GM12878 (cell line): Measurements from ENCODE around the gene DTX4. TPM values are rescaled to one million over a fixed set of nuclear protein-coding genes. Genes with fewer than 3 reads are reported as not detected.

Experiments
- ATAC-seq: fragments of 200-7000 bp; cut with Tn5 transposase; 3 replicates; pipeline ENCODE4 v1.9.1; 2020; ENCODE audit warnings: mild to moderate bottlenecking, moderate library complexity
- BruUV-seq: library from RNA; stranded (reverse); fragments of 400-500 nt; replicated peaks from 2 replicates; lab custom pipeline; 2021; lab: Mats Ljungman, UMichigan
- CTCF ChIA-PET: fragments of 300-600 bp; sonication (Branson Sonifier 250); formaldehyde crosslinking; extraction: SDS; loops from one replicate; lab custom pipeline; 2021; ENCODE audit warnings: inconsistent platforms; lab: Yijun Ruan, JAX
- POLR2A ChIA-PET: fragments of 350-600 bp; formaldehyde crosslinking; extraction: SDS; loops from one replicate; lab custom pipeline; 2021; ENCODE audit warnings: inconsistent platforms; lab: Charles Lee
- RAD21 ChIA-PET: fragments of 300-600 bp; sonication (Branson Sonifier 250); formaldehyde crosslinking; loops from one replicate; lab custom pipeline; 2023; ENCODE audit warnings: antibody characterized with exemption; ENCODE audit not compliant: unreplicated experiment; lab: Charles Lee
- SMC1A ChIA-PET: fragments of 300-600 bp; sonication (Branson Sonifier 250); formaldehyde crosslinking; loops from one replicate; lab custom pipeline; 2023; ENCODE audit not compliant: unreplicated experiment, uncharacterized antibody; lab: Charles Lee
- DNase-seq: peaks from one replicate; pipeline ENCODE4 v3.0.0-alpha.2; 2011; ENCODE audit warnings: low read depth, low spot score
- FAIRE-seq: peaks from 3 replicates; lab custom pipeline; 2011; peaks lifted over from hg19 to GRCh38; lab: Jason Lieb, UNC
- H2AFZ ChIP-seq: 2 replicates; pipeline ENCODE4 v1.6.0; 2011; ENCODE audit warnings: low read depth, low read length, control low read depth; ENCODE audit not compliant: control insufficient read depth
- H3K27ac ChIP-seq: 2 replicates; pipeline ENCODE4 v1.5.1; 2011; ENCODE audit warnings: control low read depth; ENCODE audit not compliant: control insufficient read depth, insufficient read depth
- H3K27me3 ChIP-seq, 2 experiments: replicated peaks in 1 of 2; 2 replicates each; pipeline versions ENCODE4 v1.6.0 to v1.6.1; 2011; ENCODE audit warnings: low read length in 1 of 2; ENCODE audit not compliant: control insufficient read depth in 2 of 2, insufficient read depth in 2 of 2
- H3K36me3 ChIP-seq, 2 experiments: 2 replicates each; pipeline ENCODE4 v1.5.1; 2011; ENCODE audit warnings: low read length in 1 of 2; ENCODE audit not compliant: control insufficient read depth in 2 of 2, insufficient read depth in 2 of 2
- H3K4me1 ChIP-seq: 2 replicates; pipeline ENCODE4 v1.6.1; 2011; ENCODE audit warnings: mild to moderate bottlenecking, low read length, moderate library complexity, mixed read lengths; ENCODE audit not compliant: control insufficient read depth, insufficient read depth
- H3K4me2 ChIP-seq: 2 replicates; pipeline ENCODE4 v1.6.0; 2011; ENCODE audit warnings: control low read depth; ENCODE audit not compliant: control insufficient read depth, insufficient read depth
- H3K4me3 ChIP-seq: fragments of 200-600 bp; sonication (generic); 2 replicates; pipeline ENCODE4 v1.5.1; 2016
- H3K79me2 ChIP-seq: 2 replicates; pipeline ENCODE4 v1.6.0; 2011; ENCODE audit warnings: low read length; ENCODE audit not compliant: control insufficient read depth, insufficient read depth
- H3K9ac ChIP-seq: 2 replicates; pipeline ENCODE4 v1.8.0; 2011; ENCODE audit warnings: low read length, control low read depth, mixed read lengths; ENCODE audit not compliant: control insufficient read depth, insufficient read depth
- H3K9me3 ChIP-seq: replicated peaks from 3 replicates; pipeline ENCODE4 v1.5.1; 2011; ENCODE audit warnings: mild to moderate bottlenecking, low read length; ENCODE audit not compliant: control insufficient read depth, insufficient read depth
- H4K20me1 ChIP-seq: 2 replicates; pipeline ENCODE4 v1.6.0; 2011; ENCODE audit not compliant: control insufficient read depth, insufficient read depth
- CEBPZ ChIP-seq: fragments of 150-350 bp; IDR thresholded peaks from 2 replicates; pipeline ENCODE4 v1.6.1; 2016; ENCODE audit warnings: low read depth, low read length
- GABPA ChIP-seq: IDR thresholded peaks from 2 replicates; pipeline ENCODE4 v1.6.1; 2014; ENCODE audit warnings: antibody characterized with exemption, low read depth, mild to moderate bottlenecking, inconsistent platforms
- IRF5 ChIP-seq: fragments of 450-650 bp; IDR thresholded peaks from 2 replicates; pipeline ENCODE4 v1.6.1; 2017; ENCODE audit warnings: borderline replicate concordance
- JUND ChIP-seq: IDR thresholded peaks from 2 replicates; pipeline ENCODE4 v1.6.1; 2012; ENCODE audit warnings: low read depth, mild to moderate bottlenecking, low read length, improper control_type of control experiment, moderate library complexity
- MEF2A ChIP-seq: IDR thresholded peaks from 2 replicates; pipeline ENCODE4 v1.6.1; 2011; ENCODE audit warnings: low read depth, mild to moderate bottlenecking, low read length, moderate library complexity; ENCODE audit not compliant: insufficient read depth
- MTA3 ChIP-seq: IDR thresholded peaks from 2 replicates; pipeline ENCODE4 v1.6.1; 2012; ENCODE audit warnings: low read length, inconsistent platforms, borderline replicate concordance
- POU2F2 ChIP-seq: IDR thresholded peaks from 3 replicates; pipeline ENCODE4 v1.6.1; 2011; ENCODE audit warnings: low read depth, mild to moderate bottlenecking, low read length, borderline replicate concordance
- SMARCA5 ChIP-seq: fragments of 450-650 bp; IDR thresholded peaks from 2 replicates; pipeline ENCODE4 v1.6.1; 2017; ENCODE audit warnings: mild to moderate bottlenecking
- SPI1 ChIP-seq: IDR thresholded peaks from 2 replicates; pipeline ENCODE4 v1.6.1; 2011; ENCODE audit warnings: low read depth, mild to moderate bottlenecking, low read length, moderate library complexity, borderline replicate concordance; ENCODE audit not compliant: insufficient read depth
- ZNF24 ChIP-seq: fragments of 450-650 bp; IDR thresholded peaks from 2 replicates; pipeline ENCODE4 v1.6.1; 2017; ENCODE audit warnings: antibody characterized with exemption, mild to moderate bottlenecking
- WGBS: methylation state at CpG from one replicate; pipeline ENCODE4 v1.1.6; 2016; ENCODE audit warnings: low lambda C conversion rate; ENCODE audit not compliant: insufficient replicate concordance, insufficient coverage; ENCODE audit errors: missing lambda C conversion rate; 5-methylcytosine and 5-hydroxymethylcytosine counted together
- in situ Hi-C: fragments of 300-500 bp; cut with MboI; formaldehyde crosslinking; loops from 9 replicates; pipeline ENCODE4 v1.14.3; 2018; ENCODE audit warnings: mixed read lengths
- intact Hi-C: fragments of 100-400 bp; cut with micrococcal nuclease; formaldehyde crosslinking; loops from one replicate; pipeline ENCODE4 v1.14.2; 2022; ENCODE audit not compliant: unreplicated experiment
- polyA plus RNA-seq, 11 experiments: library from polyadenylated mRNA; depleted of rRNA in 4 of 11; unstranded in 6 of 11; stranded (reverse) in 5 of 11; fragments of >200 nt; fragmentation: Nextera tagmentation in 4 of 11; fragmentation: Illumina TruSeq in 1 of 11; extraction: Ambion mirVana in 4 of 11; extraction: Trizol in 1 of 11; gene quantifications; 1 replicate in 1 of 11; 2 replicates in 10 of 11; pipeline versions ENCODE4 v1.2.1 to v1.2.3, GENCODE V29; 2011 to 2016; ENCODE audit warnings: inconsistent platforms in 2 of 11, missing spikeins in 2 of 11, low read depth in 1 of 11
- total RNA-seq, 4 experiments: library from RNA; depleted of rRNA in 3 of 4; stranded (reverse); fragments of >200 nt in 3 of 4; fragmentation: Illumina TruSeq in 1 of 4; extraction: Trizol in 1 of 4; gene quantifications; 2 replicates each; pipeline versions ENCODE4 v1.2.1 to v1.2.3, GENCODE V29; 2013 to 2021

Gene DTX4
- total and polyA plus RNA-seq, 10 of the 15 experiments (the other 5 are each of a cell fraction or from before 2014, with no cell fraction given) = 3.8 to 25.8 (median 10.5) TPM

- Histone ChIP-seq H3K27me3 (no peaks in the 10 kb centered on the region), H4K20me1 (no peaks in the 10 kb centered on the region), H2AFZ (no peak overlapping the region), H3K4me1 (no peaks in the 10 kb centered on the region), H3K9ac (no peak overlapping the region), H3K9me3 (peaks cover 2% of the 10 kb centered on the region; the same call in 1 of the 3 replicates), H3K4me3 (no peak overlapping the region)
- POLR2A ChIA-PET = no interaction called here
- WGBS = 50% methylated on average over 2 of the region's 2 CpGs
- RAD21 ChIA-PET = no interaction called here
- intact Hi-C loops = no loop called here
- FAIRE-seq (no peak), ATAC-seq (no peak)
- in situ Hi-C loops = no loop called here
- CTCF ChIA-PET = interaction anchor here (1.3 kb wide), 1 partner anchor 20 kb away, joined by 4 read pairs; no protein-coding TSS in a partner anchor
- SMC1A ChIA-PET = no interaction called here
- TF ChIP-seq SPI1 (no peak), ZNF24 (no peak), POU2F2 (no peak), MEF2A (no peak), GABPA (no peak), CEBPZ (no peak), MTA3 (no peak), IRF5 (no peak), SMARCA5 (no peak), JUND (no peak)
- TF ChIP-seq, all 136 proteins: peak for 0
- Histone ChIP-seq H3K27ac (no peak overlapping the region), H3K4me2 (no peak overlapping the region), H3K36me3 (no peaks in the 10 kb centered on the region), H3K79me2 (no peaks in the 10 kb centered on the region)
- no TSS peak for BruUV-seq
- no peak for DNase-seq
Measured at GRCh38 chr11:59247531-59248227, 75.7 kb downstream of the DTX4 start.
